ENCODE measurements around the gene RNASE9.
A peak's percentile ranks its signal among the peaks of the same experiment; 100 is the strongest.
"Not testable (repeated sequence)": the region's sequence is repeated elsewhere in the genome, so short reads cannot be mapped to it uniquely, and the experiment has no call there.

Gene RNASE9

GRCh38 chr14:20572382-20572990 lies 11.6 kb upstream of the RNASE9 start:
- not testable (repeated sequence) for DNase-seq (ENCODE audit: low read depth)

GRCh38 chr14:20570720-20571119 lies 9.9 kb upstream of the RNASE9 start:
- DNase-seq (ENCODE audit: low read depth), result not testable (repeated sequence)

- DNase-seq (ENCODE audit: low read depth), result not testable (repeated sequence)
Measured at GRCh38 chr14:20569865-20570264, 9.0 kb upstream of the RNASE9 start.

- no peak for DNase-seq (ENCODE audit: low read depth)
Measured at GRCh38 chr14:20569066-20569465, 8.2 kb upstream of the RNASE9 start.

GRCh38 chr14:20568393-20568792 lies 7.5 kb upstream of the RNASE9 start:
- no peak for DNase-seq (ENCODE audit: low read depth)

- not testable (repeated sequence) for DNase-seq (ENCODE audit: low read depth)
Measured at GRCh38 chr14:20567199-20567598, 6.4 kb upstream of the RNASE9 start.

- DNase-seq (ENCODE audit: low read depth), result no peak
Measured at GRCh38 chr14:20564501-20564997, 3.7 kb upstream of the RNASE9 start.

- DNase-seq (ENCODE audit: low read depth), result no peak
Measured at GRCh38 chr14:20563971-20564370, 3.1 kb upstream of the RNASE9 start.

- no peak for DNase-seq (ENCODE audit: low read depth)
Measured at GRCh38 chr14:20559461-20559904, 1.4 kb downstream of the RNASE9 start.

- no peak for DNase-seq (ENCODE audit: low read depth)
Measured at GRCh38 chr14:20557212-20557542, 3.7 kb downstream of the RNASE9 start.

GRCh38 chr14:20556500-20557211 lies 4.2 kb downstream of the RNASE9 start:
- DNase-seq (ENCODE audit: low read depth), result no peak

GRCh38 chr14:20555845-20556244 lies 5.0 kb downstream of the RNASE9 start:
- DNase-seq (ENCODE audit: low read depth), result no peak

- DNase-seq (ENCODE audit: low read depth), result no peak
Measured at GRCh38 chr14:20553024-20553423, 7.8 kb downstream of the RNASE9 start.

- DNase-seq (ENCODE audit: low read depth), result no peak
Measured at GRCh38 chr14:20551606-20552005, 9.2 kb downstream of the RNASE9 start.

GRCh38 chr14:20550926-20551325 lies 9.9 kb downstream of the RNASE9 start:
- DNase-seq (ENCODE audit: low read depth), result no peak

GRCh38 chr14:20548414-20549158 lies 12.3 kb downstream of the RNASE9 start:
- no peak for DNase-seq (ENCODE audit: low read depth)

GRCh38 chr14:20546877-20547276 lies 14.0 kb downstream of the RNASE9 start:
- DNase-seq (ENCODE audit: low read depth), result no peak

- no peak for DNase-seq (ENCODE audit: low read depth)
Measured at GRCh38 chr14:20539906-20540305, 20.9 kb downstream of the RNASE9 start.

GRCh38 chr14:20530771-20531571 lies 29.9 kb downstream of the RNASE9 start:
- DNase-seq (ENCODE audit: low read depth), result peak; percentile 60

GRCh38 chr14:20529806-20530205 lies 31.0 kb downstream of the RNASE9 start:
- no peak for DNase-seq (ENCODE audit: low read depth)

GRCh38 chr14:20524027-20524426 lies 36.8 kb downstream of the RNASE9 start:
- no peak for DNase-seq (ENCODE audit: low read depth)

- DNase-seq (ENCODE audit: low read depth), result no peak
Measured at GRCh38 chr14:20522332-20522731, 38.5 kb downstream of the RNASE9 start.

Measured in stimulated activated CD8-positive, alpha-beta memory T cell treated with anti-CD3 and anti-CD28 coated beads, Interleukin-12 subunit alpha, Interleukin-12 subunit beta, amount 100 ng/mL, for 1 hour (primary cell).